ENCODE measurements around the gene C4orf36. TPM values are rescaled to one million over a fixed set of nuclear protein-coding genes. Genes with fewer than 3 reads are reported as not detected.

C4orf36 gene
- total RNA-seq, 2 experiments from 2014 or later: not detected

DNA sequence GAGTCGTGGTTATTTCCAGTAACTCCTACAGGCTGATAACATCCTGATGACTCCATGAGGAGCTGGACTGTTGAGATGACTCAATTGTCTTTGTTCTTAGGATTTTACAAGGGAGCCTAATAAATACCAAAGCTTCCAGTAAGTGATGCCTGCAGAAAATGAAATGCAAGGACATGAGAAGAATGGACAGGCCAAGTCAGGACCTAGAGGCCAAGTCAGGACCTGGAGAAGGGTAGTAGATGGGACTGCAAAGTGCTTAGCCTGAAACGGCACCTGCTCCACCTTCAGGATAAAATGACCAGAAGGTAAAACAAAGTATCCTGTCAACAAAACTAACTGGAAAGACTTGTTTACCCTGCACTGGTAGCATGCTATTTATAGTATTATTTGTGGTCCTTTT lies 36.6 kb downstream of the C4orf36 start:
- H3K36me3 Mint-ChIP-seq (ENCODE audit: low read depth): no peaks in the 10 kb centered on the region

DNA sequence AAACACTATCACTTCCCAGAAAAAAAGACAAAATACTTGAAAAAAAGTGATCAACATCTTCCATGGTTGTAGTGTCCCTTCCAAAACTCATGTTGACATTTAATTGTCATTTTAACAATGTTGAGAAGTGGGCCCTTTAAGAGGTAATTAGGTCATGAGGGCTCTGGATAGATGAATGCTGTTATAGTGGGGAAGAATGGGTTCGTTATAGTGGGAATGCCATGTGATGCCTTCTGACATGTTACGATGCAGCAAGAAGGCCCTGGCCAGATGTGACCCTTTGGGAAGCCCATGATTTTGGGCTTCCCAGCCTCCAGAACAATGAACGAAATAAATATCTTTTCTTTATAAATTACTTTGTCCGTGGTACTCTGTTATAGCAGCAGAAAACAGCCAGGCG lies 39.0 kb downstream of the C4orf36 start:
- POLR2A ChIA-PET: no interaction called here

More for the DNA sequence above, 36.6 kb downstream of the C4orf36 start:
- H3K27me3 Mint-ChIP-seq: no peaks in the 10 kb centered on the region
- Histone ChIP-seq H3K9me3 (ENCODE audit: control insufficient read depth in 1 of 2, insufficient read depth in 1 of 2, low read length in 2 of 2) (peaks cover 0 to 3% of the 10 kb centered on the region in 2 experiments), H3K27ac (ENCODE audit: low read depth in 1 of 2, low read length in 2 of 2) (no peak overlapping the region), H3K27me3 (ENCODE audit: control insufficient read depth in 1 of 2, insufficient read depth in 2 of 2, low read length in 2 of 2) (no peaks in the 10 kb centered on the region), H3K4me1 (ENCODE audit: insufficient read depth, low read length) (no peaks in the 10 kb centered on the region), H3K4me3 (ENCODE audit: low read length) (no peak overlapping the region), H3K36me3 (ENCODE audit: insufficient read depth, low read length) (no peaks in the 10 kb centered on the region)
- no peaks in the 10 kb centered on the region for H3K4me1 Mint-ChIP-seq (ENCODE audit: low read depth)
- CTCF ChIA-PET: no interaction called here
- no peak for ATAC-seq (ENCODE audit: poor library complexity)
- POLR2A ChIA-PET: no interaction called here
- intact Hi-C loops (cut with DNase I, micrococcal nuclease): no loop called here
- no peaks in the 10 kb centered on the region for H3K9me3 Mint-ChIP-seq
- no peak for DNase-seq
- no peak overlapping the region for H3K27ac Mint-ChIP-seq
- no peak overlapping the region for H3K4me3 Mint-ChIP-seq
- TF ChIP-seq, protein P1, sequence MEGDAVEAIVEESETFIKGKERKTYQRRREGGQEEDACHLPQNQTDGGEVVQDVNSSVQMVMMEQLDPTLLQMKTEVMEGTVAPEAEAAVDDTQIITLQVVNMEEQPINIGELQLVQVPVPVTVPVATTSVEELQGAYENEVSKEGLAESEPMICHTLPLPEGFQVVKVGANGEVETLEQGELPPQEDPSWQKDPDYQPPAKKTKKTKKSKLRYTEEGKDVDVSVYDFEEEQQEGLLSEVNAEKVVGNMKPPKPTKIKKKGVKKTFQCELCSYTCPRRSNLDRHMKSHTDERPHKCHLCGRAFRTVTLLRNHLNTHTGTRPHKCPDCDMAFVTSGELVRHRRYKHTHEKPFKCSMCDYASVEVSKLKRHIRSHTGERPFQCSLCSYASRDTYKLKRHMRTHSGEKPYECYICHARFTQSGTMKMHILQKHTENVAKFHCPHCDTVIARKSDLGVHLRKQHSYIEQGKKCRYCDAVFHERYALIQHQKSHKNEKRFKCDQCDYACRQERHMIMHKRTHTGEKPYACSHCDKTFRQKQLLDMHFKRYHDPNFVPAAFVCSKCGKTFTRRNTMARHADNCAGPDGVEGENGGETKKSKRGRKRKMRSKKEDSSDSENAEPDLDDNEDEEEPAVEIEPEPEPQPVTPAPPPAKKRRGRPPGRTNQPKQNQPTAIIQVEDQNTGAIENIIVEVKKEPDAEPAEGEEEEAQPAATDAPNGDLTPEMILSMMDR (IDR thresholded peaks at IDR 0.05): no peak

DNA sequence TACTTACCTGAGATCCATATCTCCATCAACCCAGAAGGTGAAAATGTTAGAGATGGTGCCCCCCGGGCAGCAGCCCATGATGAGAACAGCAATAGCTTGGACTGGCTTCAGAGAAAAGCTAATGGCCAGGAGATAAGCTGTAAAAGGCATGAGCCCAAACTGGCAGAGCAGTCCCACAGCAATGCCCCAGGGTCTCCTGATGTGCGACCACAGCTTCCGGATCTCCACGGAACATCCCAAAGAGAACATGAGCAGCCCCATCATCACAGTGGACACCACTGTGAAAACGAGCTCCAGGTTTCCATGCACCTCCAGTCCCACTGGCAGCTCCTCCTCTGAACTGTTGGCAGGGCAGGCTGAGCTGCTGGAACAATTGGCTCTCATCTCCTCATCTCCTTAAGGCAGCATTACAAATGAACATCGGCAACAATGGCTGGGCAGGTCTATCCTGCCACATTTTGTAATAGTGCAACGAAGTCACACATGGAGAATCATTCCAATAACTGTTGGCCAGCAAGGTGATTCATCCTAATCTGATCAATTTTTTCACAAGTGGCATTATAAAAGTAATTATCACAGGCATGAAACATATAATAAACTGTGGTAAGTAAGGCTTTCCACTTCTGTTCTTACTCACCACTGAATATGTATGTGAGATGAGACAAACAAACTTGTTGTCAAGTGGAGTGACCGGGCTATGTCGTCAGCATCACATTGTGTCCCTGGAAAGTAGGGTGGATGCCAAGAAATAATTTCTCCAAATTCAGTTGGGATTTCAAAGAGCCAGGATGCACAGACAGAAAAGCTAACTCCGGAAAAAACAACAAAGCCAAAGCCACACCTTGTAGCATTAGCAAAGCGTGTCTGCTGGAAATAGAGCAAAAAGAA lies 43.2 kb downstream of the C4orf36 start, which contains the start of gene SLC10A6:
SLC10A6 (minus strand) TSS at position 653 of the 888 bp plus-strand sequence; CDS start at position 384, 269 bp downstream.
- Mint-ChIP-seq H3K27ac (no peak within 1 kb of the TSS), H3K36me3 (ENCODE audit: low read depth) (no peaks in the 10 kb centered on the region), H3K4me1 (ENCODE audit: low read depth) (no peaks in the 10 kb centered on the region), H3K27me3 (no peaks in the 10 kb centered on the region), H3K9me3 (no peaks in the 10 kb centered on the region), H3K4me3 (no peak within 1 kb of the TSS)
- Histone ChIP-seq H3K27ac (ENCODE audit: low read depth in 1 of 2, low read length in 2 of 2) (no peak within 1 kb of the TSS), H3K36me3 (ENCODE audit: insufficient read depth, low read length) (no peaks in the 10 kb centered on the region), H3K27me3 (ENCODE audit: control insufficient read depth in 1 of 2, insufficient read depth in 2 of 2, low read length in 2 of 2) (peaks cover 0 to 7% of the 10 kb centered on the region in 2 experiments), H3K4me1 (ENCODE audit: insufficient read depth, low read length) (no peaks in the 10 kb centered on the region), H3K9me3 (ENCODE audit: control insufficient read depth in 1 of 2, insufficient read depth in 1 of 2, low read length in 2 of 2) (no peaks in the 10 kb centered on the region), H3K4me3 (ENCODE audit: low read length) (no peak within 1 kb of the TSS)
- TF ChIP-seq, protein P1 (IDR thresholded peaks at IDR 0.05): no peak
- ATAC-seq (ENCODE audit: poor library complexity) (no peak), DNase-seq (no peak)
- intact Hi-C loops (cut with DNase I, micrococcal nuclease): no loop called here
- ChIA-PET CTCF (no interaction called here), POLR2A (no interaction called here)

More for the DNA sequence above, 39.0 kb downstream of the C4orf36 start:
- intact Hi-C loops (cut with DNase I, micrococcal nuclease): no loop called here
- Histone ChIP-seq H3K27me3 (ENCODE audit: control insufficient read depth in 1 of 2, insufficient read depth in 2 of 2, low read length in 2 of 2) (peaks cover 0 to 7% of the 10 kb centered on the region in 2 experiments), H3K36me3 (ENCODE audit: insufficient read depth, low read length) (no peaks in the 10 kb centered on the region), H3K27ac (ENCODE audit: low read depth in 1 of 2, low read length in 2 of 2) (no peak overlapping the region), H3K9me3 (ENCODE audit: control insufficient read depth in 1 of 2, insufficient read depth in 1 of 2, low read length in 2 of 2) (no peaks in the 10 kb centered on the region), H3K4me3 (ENCODE audit: low read length) (no peak overlapping the region), H3K4me1 (ENCODE audit: insufficient read depth, low read length) (no peaks in the 10 kb centered on the region)
- no peak overlapping the region for H3K4me3 Mint-ChIP-seq
- H3K27me3 Mint-ChIP-seq: no peaks in the 10 kb centered on the region
- ATAC-seq (ENCODE audit: poor library complexity) (no peak), DNase-seq (no peak)
- H3K4me1 Mint-ChIP-seq (ENCODE audit: low read depth): no peaks in the 10 kb centered on the region
- H3K27ac Mint-ChIP-seq: no peak overlapping the region
- no peaks in the 10 kb centered on the region for H3K9me3 Mint-ChIP-seq
- no peaks in the 10 kb centered on the region for H3K36me3 Mint-ChIP-seq (ENCODE audit: low read depth)
- CTCF ChIA-PET: no interaction called here
- TF ChIP-seq, protein P1 (IDR thresholded peaks at IDR 0.05): no peak
